ENCODE results near the gene SULT2B1.

SULT2B1 gene

GRCh38 chr19:48637449-48637947 is 85.5 kb downstream of the SULT2B1 start:
- DNase-seq = peak; percentile 98

- DNase-seq = peak; percentile 91
Observed at GRCh38 chr19:48637948-48638830, 86.2 kb downstream of the SULT2B1 start.

- DNase-seq = no peak
Observed at GRCh38 chr19:48638831-48639381, 86.9 kb downstream of the SULT2B1 start.

GRCh38 chr19:48639483-48640375 is 87.8 kb downstream of the SULT2B1 start:
- no peak for DNase-seq

GRCh38 chr19:48641850-48642249 is 89.9 kb downstream of the SULT2B1 start:
- DNase-seq = no peak

GRCh38 chr19:48642862-48643261 is 90.9 kb downstream of the SULT2B1 start:
- DNase-seq = no peak

GRCh38 chr19:48644355-48644754 is 92.4 kb downstream of the SULT2B1 start:
- no peak for DNase-seq

- DNase-seq = peak; percentile 81
Observed at GRCh38 chr19:48644839-48645619, 93.1 kb downstream of the SULT2B1 start.

GRCh38 chr19:48645620-48646000 is 93.6 kb downstream of the SULT2B1 start:
- no peak for DNase-seq

GRCh38 chr19:48646001-48646721 is 94.2 kb downstream of the SULT2B1 start, which contains the start of gene CA11:
Gene CA11, minus strand, starts transcription at chr19:48646187. Its CDS starts 555 bp downstream, at chr19:48645632.
- DNase-seq = peak; percentile 80

GRCh38 chr19:48646722-48647216 is 94.8 kb downstream of the SULT2B1 start:
- DNase-seq = peak; percentile 94

- peak; percentile 87 for DNase-seq
Observed at GRCh38 chr19:48648134-48648533, 96.2 kb downstream of the SULT2B1 start.

All from NCI-H1694 treated with DMSO at 0.1 percent for 48 hours (cell line).